ENCODE measurements around the gene STIM1. TPM values are rescaled to one million over a fixed set of nuclear protein-coding genes. Genes with fewer than 3 reads are reported as not detected.

Gene STIM1
- polyA plus RNA-seq, 1 donor = 121 TPM

DNA sequence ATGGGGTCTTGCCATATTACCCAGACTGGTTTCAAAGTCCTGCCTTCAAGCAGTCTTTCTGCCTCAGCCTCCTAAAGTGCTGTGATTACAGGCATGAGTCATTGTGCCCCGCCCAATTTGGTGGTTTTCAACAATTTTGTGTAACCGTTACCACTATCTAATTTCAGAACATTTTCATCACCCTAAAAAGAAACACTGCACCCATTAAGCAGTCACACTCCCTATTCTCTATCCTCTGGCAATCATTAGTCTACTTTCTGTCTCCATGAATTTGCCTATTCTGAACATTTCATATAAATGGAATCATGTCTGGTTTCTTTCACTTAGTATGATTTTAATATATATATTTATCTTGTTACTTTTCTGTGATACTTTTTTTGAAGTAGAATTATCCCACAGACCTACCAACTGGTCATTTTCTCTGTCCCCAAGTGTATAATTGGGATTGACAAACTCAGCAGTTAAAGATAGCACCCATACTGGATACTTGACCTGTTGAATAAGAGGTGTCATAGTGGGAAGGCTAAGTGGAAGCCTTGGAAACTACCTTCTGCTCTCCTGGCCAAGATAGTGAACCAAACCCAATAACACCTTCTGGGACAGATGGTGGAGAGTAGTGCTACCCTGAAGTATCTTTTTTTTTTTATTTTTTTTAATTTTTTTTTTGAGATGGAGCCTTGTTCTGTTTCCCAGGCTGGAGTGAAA, 64.8 kb downstream of the STIM1 start:
- DNase-seq = no peak

DNA sequence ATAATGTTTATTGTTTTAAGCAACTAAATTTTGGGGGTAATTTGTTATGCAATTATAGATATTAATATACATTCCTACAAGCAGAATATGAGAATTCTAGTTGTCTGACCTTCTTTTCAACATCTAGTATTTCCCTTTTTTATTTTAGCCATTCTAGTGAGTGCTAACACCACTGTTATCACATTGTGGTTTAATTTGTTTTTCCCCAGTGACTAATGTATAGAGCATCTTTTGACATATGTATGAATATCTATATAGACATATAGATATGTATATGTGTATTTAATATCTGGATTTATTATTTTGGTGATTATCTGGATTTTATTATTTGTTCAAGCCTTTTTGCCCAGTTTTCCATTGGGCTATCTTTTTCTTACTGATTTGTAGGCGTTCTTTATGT, 66.6 kb downstream of the STIM1 start:
- no peak for DNase-seq

DNA sequence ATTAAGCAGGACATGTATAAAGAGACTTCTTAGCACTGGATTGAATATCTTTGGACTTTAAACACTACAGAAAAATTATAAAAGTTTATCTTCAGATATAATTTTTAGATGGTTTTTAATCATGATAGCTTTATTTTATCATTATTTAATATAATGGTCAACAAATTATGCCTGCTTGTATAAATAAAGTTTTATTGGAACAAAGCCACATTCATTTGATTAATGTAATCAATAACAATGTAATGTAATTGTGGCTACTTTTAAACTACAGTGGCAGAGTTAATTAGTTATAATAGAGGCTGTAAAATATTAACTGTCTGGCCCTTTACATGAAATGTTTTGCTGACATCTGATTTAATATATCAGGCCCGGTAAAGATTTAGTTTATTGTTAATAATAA, 70.0 kb downstream of the STIM1 start:
- DNase-seq = no peak

DNA sequence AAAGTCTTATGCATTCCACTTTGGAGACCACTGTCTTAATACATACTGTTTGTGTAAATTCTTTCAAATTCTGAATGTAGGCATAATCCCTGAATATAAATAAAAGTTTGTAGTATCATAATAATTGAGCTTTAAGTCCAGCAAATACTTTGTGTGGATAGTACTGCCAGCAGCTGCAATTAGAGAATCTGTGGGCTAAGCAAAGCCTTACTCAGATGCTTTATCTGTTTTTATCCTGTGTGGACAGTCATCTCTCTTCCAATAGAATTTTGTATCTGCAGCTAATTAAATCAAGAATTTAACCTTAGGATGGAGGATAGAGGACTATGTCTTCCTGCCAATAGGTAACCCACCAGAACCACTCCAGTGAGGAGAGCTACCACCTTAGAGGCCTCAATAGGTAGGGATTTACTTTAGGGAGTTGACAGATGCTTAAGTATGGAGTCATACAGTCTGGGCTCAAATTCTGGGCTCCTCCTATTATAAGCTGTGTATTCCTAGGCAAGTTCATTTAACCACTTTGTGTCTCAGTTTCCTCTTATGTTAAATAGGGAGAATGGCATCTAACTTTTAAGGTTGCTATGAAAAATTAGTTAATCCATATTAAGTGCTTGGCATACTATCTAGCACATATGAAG, 71.1 kb downstream of the STIM1 start:
- no peak for DNase-seq

DNA sequence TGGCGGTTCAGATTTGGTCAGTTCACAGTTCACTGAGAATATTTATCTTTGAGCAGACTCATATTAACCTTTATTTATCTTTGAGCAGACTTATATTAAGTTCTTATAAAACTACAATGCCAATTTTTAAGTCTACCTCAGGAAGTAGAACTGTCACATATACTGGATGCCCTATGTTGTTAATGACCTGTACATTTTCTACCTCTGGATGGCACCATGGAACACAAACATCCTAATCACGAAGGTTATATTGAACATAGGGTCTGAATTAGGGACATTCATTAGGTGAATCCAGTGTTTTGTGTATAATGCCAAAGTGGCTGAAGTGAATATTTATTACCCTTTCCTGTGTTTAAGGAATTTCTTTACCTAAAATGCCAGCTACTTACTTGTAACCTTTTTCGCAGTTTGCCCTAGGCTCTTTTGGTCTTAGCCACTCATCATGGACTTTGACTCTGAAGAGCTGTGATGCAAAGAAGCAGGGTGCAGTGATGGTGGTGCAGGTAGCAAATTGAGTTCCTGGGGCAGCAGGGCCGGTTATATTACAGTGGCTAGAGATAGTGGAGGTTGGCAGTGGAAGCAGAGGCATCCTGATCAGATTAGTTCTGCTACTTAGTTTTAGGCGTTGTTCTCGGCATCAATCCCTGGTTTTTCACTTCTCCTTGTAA, 71.8 kb downstream of the STIM1 start:
- no peak for DNase-seq

DNA sequence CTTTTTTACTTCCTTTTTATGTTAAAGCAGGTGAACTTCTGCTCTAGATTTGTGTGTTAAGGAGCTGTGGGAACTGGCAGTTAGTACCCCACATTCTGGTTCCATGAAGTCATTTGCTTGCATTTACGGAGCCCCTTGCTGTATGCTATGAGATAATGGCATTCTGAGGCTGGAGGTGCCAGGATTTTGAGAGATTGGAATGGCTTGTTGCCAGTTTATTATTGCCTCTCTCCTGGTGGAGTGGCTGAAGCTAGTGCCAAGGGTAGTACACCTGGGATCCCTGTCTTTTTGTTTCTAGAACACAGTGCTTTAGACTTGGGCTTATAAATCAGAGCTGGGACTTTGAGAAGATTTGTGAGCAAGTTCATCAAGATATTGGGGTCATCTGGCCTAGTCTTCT, 73.8 kb downstream of the STIM1 start:
- DNase-seq = no peak

DNA sequence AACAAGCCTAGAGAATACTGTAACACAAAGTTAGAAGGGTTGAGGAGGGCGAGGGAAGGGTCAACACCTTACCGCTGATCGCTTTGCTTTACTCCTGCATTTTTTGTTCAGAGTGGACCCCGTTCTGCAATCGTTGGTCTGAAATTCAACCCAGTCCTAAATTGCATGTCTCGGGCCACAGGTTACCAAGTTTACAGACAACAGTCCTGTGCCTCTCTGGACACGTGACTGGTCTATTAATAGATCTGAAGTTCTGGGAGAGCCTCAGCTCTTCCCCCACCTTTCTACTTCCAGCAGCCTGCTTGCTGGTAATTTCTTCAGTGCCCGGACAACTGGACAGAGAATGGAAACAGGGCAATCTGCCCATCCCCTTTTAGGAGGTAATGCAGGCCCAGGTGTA, 74.2 kb downstream of the STIM1 start:
- DNase-seq = no peak

DNA sequence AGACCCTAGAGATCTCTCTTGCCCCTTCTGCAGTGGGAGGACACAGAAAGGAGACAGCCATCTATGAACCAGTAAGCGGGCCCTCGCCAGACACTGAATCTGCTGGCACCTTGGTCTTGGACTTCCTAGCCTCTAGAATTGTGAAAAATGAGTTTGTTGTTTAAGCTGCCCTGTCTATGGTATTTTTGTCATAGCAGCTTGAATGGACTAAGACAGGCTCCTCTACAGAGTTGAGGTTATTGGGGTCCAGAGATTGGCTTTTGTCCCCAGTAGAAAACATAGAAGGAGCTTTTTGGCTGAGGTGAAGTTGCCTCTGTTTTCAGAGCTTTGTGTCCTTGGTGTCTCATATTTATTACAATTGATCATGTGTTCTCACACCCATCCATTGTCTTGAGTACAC, 77.2 kb downstream of the STIM1 start:
- DNase-seq = no peak

DNA sequence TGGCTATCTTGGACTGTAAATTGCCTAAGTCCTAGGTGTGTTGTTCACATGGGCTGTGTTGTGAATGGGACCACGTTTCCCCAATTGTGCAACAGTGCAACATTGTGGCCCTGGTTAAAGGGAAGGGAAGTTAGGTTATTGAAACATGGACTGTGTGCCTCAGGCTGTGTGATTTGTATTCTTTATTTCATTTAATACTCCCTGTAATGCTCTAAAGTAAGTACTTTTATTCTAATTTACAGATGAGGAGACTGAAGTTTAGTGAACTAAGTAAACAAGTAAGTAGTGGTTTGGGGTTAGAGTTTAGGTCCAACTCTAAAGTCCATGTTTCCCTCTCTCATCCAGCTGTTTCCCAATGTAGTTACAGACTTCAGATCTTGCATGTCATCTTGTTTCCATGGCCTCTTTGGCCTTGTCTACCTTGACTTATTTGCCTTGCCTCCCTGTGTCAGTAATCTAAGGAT, 77.7 kb downstream of the STIM1 start:
- DNase-seq = no peak

DNA sequence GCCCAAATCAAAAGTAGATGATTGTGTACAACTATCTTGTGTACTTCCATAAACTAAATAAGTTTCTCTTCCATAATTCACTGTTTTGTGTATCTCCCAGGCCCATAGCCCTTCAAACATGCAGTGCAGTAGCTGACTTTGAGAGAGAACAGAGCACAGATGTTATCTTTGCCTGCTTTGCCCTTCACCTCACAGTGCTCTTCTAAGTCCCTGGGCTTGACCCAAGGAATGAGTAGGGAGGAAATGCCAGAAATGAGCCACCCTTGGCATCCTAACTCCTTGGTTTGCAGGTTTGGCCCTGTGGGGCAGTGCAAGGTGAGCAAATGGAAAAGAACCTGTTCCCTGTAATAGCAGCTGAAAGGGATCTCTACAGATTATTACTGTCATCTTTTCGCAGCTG, 79.2 kb downstream of the STIM1 start:
- DNase-seq = no peak

DNA sequence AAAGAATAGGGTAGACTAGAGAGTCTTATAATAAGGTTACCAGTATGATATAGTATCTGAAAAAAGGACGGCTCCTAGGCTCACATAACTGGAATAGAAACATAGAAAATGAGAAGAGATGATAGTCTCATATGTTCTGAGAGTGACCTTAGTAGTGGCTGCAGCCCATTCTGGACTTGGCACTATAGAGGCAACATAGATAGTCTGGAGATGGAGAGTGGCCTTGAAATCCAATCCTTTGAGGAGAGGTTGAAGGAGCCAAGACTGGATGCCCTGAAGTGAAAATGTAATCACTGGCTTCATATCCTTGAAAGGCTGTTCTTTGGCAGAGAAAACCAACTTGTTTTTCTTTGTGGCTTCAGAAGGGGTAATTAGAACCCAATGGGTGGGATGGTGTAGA, 81.1 kb downstream of the STIM1 start:
- DNase-seq = no peak

DNA sequence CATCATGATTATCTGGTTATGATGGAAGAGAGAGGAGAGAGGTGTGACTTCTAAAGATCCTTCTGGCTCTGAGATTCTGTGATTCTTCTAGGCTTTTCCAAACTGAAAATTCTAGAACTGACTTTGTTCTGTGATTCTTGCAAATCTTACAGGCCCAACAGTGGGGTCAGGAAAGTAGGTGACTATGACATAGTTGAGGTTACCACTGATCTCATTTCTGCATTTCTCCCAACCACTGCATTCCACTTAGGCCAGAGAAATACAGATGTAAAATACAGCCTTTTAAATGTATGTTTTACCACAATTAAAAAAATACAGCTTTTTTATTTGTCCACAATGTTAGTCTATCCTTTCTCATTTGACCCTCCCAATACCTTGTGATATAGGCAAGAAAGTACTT, 83.7 kb downstream of the STIM1 start:
- no peak for DNase-seq

DNA sequence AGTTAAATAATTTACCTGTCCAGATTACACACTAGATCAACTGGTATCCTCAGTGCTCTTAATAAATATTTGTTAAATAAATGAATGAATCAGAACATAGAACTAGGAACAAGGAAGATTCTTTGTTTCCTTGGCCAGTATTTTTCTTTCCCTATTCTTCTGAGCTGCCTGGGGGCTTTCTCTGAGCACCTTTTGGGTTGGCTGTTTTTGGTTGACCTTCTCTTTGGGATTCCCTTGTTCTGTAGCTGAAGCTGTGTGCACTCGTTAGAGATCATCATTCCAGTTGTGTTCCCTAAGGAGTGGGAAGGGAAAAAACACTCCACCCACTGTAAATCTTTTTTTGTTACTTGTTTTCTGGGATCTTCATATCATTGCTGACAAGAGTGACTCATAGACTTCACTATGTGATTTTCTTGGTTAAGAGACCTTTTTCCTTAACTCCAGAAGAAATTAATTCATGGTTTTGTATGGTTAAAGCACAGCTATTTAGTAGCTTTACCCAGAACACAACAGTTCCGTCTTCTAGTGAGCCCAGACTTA, 84.3 kb downstream of the STIM1 start:
- peak; percentile 42 for DNase-seq

DNA sequence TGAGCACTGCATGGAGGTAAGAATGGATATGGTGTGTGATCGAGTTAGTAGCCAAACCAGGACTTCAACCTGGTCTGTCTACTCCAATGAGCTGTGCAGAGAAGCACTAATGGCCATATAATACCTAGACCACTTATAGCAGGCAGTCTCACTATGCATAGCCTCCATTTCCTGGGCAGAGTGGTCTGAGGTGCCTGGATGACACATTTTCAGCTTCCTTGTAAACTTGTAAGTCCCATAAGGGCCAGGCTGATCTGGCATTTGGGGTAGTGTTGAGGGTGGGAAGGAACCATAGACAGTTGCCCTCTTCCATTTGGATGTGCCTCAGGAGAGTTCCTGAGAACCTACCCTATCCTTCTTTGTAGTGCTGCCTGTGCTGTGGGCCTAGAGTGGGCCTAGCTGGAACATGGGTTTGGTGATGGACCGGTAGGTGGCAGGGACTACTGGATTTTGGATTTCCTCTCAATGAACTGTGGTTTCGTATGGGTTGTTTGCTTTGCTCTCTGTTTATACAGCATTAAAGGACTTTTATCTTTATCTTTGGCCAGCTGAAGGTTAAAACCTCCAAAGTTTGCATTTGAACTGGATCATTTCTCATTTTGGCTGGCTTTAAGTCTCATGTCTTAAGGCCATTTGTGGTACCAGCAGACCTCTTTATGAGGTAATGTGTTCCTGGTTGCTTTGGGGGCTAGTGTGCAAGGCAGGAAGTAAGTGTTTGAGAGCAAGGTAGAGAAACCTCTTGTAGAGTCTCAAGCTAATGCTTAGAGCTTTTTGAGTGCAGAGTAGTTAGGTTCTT, 86.9 kb downstream of the STIM1 start:
- DNase-seq = no peak

DNA sequence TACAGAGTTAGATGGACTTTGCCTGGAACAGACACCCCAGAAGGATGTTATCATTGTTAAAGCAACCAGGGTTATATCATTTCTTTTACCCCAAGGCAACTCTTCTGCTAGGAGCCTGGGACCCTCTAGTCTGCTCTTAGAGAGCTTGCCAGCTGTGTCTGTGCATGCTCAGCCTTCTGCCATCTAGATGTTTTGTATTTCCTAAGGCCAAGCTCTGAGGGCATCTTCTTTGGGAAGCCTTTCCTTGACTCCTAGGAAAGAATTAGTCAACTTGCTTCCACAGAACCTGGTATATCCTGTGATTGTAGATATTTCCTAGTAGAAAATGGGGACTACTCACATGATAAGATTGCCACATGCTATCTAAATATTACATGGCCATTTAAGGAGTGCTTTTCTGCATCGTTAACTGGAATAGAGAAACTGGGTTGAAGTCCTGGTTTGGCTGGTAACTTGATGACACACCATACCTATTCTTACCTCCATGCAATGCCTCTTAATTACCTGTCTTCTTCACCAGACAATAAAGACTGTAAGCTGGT, 87.6 kb downstream of the STIM1 start:
- no peak for DNase-seq

DNA sequence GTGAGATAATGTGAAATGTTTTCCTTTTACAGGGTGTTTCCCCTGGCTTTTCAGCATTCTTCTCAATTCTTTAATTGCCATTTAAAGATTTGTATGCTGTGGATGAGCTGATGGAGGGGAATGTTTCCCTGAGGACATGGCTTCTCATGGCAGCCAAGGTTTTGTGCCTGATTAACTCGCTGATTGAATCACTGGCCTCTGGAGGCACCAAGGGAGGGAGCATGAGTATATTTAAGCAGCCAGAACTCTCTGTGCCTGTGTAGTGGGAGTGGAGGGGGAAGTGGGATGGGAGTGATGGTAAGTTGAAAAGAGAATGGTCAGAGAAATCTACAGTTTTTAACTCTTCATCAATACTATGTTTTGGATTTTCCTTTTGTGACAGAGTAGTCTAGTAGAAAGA, 88.7 kb downstream of the STIM1 start:
- DNase-seq = no peak

DNA sequence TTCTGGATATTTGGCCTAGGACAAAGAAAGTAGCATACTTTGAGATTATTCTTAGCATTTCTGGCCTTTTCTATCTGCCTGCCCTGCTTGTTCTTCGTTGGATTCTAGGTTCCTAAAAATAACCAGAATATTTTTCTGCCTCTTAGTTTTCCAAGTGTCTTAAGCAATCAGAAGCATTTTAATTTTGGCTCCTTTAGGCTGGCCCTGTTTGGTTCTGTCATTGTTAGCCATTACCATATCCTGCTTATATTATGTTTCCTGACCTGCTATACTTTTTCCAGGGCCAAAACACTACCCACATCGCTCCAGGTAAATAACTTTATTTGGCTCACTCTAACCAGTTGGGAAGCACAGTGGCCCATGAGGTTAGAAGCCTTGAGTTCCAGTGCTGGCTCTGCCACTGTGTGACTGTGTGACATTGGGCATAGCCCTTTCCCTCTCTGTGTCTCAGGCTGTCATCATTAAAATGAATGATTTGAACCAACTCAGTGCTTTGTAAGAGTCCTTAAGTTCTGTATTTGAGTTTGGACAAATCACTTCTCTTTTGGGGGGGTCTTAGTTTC, 91.1 kb downstream of the STIM1 start:
- DNase-seq = no peak

DNA sequence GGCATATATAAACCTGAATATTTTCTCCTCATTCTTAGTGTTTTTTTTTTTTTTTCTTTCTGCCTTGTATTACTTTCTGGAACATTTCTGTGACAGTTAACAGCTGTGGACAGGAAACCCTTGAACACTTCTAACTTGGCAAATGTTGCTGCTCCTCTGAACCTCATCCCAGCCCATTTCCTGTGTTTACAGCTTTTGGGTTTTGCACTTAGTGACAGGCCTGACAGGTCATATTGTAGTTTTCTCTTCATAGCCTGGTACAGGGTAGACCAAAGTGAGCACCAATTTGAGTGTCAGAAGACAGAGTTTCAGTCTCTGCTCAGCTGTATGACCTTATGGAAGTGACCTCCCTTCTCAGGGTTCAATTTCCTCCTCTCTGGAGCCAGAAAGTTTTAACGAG, 91.6 kb downstream of the STIM1 start:
- peak; percentile 51 for DNase-seq

DNA sequence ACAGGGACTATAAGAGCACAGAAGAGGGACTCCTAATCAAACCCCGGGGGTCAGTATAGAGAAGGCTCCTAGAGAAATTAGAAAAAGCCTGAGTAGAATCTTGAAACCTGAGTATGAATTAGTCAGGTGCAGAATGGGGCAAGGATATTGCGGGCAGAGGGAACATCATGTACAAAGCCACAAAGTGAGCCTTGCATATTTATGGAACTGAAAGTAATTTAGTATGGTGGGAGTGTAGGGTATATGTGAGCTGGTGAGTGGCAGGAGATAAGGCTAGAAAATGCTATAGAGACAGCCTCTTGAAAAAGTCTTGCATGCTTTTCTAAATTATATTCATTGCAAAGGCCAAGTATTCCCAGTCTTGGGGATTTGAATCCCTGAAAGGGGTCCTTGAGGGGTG, 93.7 kb downstream of the STIM1 start:
- no peak for DNase-seq

DNA sequence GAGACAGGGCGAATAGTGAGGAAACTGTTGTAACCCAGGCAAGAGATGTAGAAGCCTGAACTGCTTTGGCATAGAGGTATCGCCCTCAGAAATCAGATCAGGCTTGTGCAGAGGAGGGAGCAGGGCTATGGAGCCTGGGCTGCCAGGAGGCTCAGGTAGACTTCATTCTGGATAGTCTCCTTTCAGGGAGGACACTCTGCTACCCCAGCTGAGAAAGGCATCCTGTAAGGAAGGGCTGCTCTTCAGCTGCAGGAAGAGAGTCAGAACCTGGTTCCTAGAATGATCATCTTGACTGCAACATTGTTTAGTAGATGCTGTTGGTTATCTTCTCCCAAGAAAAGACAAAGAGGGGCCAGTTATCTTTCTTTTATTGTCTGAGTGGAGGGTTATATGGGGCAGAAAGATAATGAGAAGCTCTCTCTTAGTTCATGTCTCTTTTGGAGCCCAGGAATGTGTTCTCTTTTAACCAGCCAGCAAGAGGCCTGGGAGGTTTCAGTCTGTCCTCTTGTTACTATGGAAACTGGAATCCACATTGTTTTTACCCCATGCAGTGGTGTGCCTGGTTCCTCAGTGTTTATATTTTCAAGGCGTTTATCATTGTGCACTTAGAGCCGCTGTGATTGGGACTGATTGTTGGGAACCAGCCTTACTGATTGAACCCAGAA, 95.7 kb downstream of the STIM1 start:
- DNase-seq = no peak

DNA sequence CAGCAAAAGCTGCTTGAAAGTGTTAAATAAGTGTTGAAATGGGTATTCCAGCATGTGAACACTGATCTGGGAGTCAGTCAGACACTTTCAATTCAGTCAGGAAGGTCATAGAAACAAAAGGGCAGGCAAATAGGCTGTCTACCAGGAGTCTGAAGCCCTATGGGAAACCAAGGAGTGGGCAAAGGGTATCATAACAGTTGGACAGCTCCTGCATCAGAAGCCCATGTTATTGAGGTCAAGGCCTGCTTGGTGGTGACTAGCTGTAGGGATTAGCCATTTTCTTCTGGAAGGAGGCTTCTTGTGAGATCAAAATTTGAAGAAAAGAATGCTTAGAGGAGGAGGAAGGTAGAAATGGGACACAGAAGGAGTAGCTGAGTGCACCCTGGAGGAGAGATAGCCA, 97.3 kb downstream of the STIM1 start:
- no peak for DNase-seq

DNA sequence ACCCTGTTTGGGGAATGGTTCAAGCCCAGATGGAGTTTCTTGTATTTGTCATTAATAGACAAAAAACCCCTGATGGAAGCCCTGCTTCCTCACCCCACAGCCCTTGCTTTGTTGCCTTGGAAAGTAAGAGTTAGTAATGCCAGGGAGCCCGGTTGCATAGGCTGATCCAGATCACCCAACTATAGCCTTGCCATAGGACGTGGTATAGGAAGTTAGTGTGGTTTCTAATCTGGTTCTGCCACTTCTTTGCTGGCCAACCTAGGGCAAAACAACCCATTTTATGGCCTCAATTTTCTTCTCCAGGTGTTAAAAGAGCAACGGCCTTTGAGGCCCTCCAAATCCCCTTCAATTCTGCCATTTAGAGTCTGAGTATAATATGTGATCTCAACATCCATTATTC, 97.9 kb downstream of the STIM1 start:
- no peak for DNase-seq

Data from hindlimb muscle (tissue), 1 donor.